Vagina (tissue), 2 donors: ENCODE measurements around the gene CASP6.

ENCODE experiments used
- POLR2A ChIP-seq, 2 donors: fragments of 450-650 bp; IDR thresholded peaks; one replicate each; pipeline ENCODE4 v1.6.1; 2017; ENCODE audit warnings: antibody characterized with exemption in 2 of 2, mild to moderate bottlenecking in 2 of 2, moderate library complexity in 2 of 2
- POLR2AphosphoS5 ChIP-seq, 2 donors: sonication (generic); formaldehyde crosslinking; IDR thresholded peaks; one replicate each; pipeline ENCODE4 v1.9.0; 2017; ENCODE audit warnings: antibody characterized with exemption in 2 of 2, mild to moderate bottlenecking in 2 of 2, low read depth in 1 of 2; ENCODE audit not compliant: insufficient read depth in 1 of 2
- TF ChIP-seq, protein P1 (sequence below), 3 experiments: fragments of 450-650 bp in 2 of 3; fragments of 200-600 bp in 1 of 3; sonication (generic) in 1 of 3; IDR thresholded peaks; one replicate each; pipeline ENCODE4 v1.5.1; 2017 to 2019; ENCODE audit warnings: antibody characterized with exemption in 3 of 3, mild to moderate bottlenecking in 2 of 3, moderate library complexity in 2 of 3

DNA sequence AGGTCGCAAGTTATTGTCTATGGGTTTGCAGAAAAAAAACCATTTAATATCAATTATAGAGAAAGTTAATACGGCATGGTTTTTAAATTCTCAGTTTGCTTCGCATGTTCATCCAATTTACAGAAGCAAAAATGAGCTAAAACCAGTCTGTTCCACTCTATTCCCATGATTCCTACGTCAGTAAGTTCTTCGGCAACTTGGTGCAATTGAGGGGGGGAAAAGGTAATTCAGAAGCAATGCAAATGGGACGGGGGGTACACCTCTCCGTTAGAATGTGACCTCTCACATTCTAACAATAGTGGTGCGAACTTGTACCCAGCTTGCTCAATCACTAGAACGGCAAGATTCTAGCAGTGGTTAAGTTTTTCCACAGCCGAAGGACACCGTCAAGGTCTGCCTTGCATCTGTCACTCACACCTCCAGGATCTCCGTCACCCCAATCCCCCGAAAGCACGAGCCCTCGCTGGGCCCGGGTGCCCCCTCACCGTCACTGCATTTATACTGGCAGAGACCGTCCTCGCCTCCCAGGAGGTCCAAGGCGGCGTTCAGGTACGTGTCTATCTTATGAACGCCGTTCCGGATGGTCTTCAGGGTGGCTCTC, 26.0 kb upstream of the CASP6 start:
- TF ChIP-seq, protein P1, sequence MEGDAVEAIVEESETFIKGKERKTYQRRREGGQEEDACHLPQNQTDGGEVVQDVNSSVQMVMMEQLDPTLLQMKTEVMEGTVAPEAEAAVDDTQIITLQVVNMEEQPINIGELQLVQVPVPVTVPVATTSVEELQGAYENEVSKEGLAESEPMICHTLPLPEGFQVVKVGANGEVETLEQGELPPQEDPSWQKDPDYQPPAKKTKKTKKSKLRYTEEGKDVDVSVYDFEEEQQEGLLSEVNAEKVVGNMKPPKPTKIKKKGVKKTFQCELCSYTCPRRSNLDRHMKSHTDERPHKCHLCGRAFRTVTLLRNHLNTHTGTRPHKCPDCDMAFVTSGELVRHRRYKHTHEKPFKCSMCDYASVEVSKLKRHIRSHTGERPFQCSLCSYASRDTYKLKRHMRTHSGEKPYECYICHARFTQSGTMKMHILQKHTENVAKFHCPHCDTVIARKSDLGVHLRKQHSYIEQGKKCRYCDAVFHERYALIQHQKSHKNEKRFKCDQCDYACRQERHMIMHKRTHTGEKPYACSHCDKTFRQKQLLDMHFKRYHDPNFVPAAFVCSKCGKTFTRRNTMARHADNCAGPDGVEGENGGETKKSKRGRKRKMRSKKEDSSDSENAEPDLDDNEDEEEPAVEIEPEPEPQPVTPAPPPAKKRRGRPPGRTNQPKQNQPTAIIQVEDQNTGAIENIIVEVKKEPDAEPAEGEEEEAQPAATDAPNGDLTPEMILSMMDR (IDR thresholded peaks at IDR 0.05): no peak
- no peak for TF ChIP-seq POLR2A (IDR thresholded peaks at IDR 0.05)
- no peak for TF ChIP-seq POLR2AphosphoS5 (IDR thresholded peaks at IDR 0.05; ENCODE audit: insufficient read depth in 1 of 2, low read depth in 1 of 2)
